Activated naive CD8-positive, alpha-beta T cell treated with anti-CD3 and anti-CD28 coated beads, Interleukin-2, amount 50 U/mL, for 24 hours (primary cell): ENCODE measurements around the gene DSPP.

ENCODE experiments used
- ATAC-seq: fragments of 150-1000 bp; cut with Tn5 transposase; one replicate; pipeline ENCODE4 v1.10.0; 2021
- DNase-seq: peaks from one replicate; pipeline ENCODE4 v3.0.0; 2021
- H3K27ac Mint-ChIP-seq: one replicate; pipeline ENCODE4 v1.8.0; 2021; ENCODE audit warnings: mild to moderate bottlenecking, mixed read lengths
- H3K27me3 Mint-ChIP-seq: one replicate; pipeline ENCODE4 v1.8.0; 2021; ENCODE audit warnings: mixed read lengths
- H3K36me3 Mint-ChIP-seq: one replicate; pipeline ENCODE4 v1.8.0; 2021; ENCODE audit warnings: low read depth, mixed read lengths
- H3K4me1 Mint-ChIP-seq: one replicate; pipeline ENCODE4 v1.8.0; 2021; ENCODE audit warnings: mixed read lengths
- H3K4me3 Mint-ChIP-seq: one replicate; pipeline ENCODE4 v1.8.0; 2021; ENCODE audit warnings: mild to moderate bottlenecking, moderate library complexity, mixed read lengths
- H3K9me3 Mint-ChIP-seq: one replicate; pipeline ENCODE4 v1.8.0; 2021; ENCODE audit warnings: mixed read lengths

Gene DSPP

GRCh38 chr4:87592124-87592523, 16.2 kb upstream of the DSPP start:
- Mint-ChIP-seq H3K4me3 (no peak overlapping the region), H3K27me3 (no peaks in the 10 kb centered on the region), H3K4me1 (no peaks in the 10 kb centered on the region), H3K36me3 (no peaks in the 10 kb centered on the region), H3K9me3 (no peaks in the 10 kb centered on the region), H3K27ac (no peak overlapping the region)
- DNase-seq (no peak), ATAC-seq (no peak)

GRCh38 chr4:87601361-87601760, 7.0 kb upstream of the DSPP start:
- DNase-seq (no peak), ATAC-seq (no peak)
- H3K36me3 Mint-ChIP-seq: no peaks in the 10 kb centered on the region
- peaks cover 17% of the 10 kb centered on the region for H3K27me3 Mint-ChIP-seq
- H3K4me1 Mint-ChIP-seq: no peaks in the 10 kb centered on the region
- H3K4me3 Mint-ChIP-seq: no peak overlapping the region
- H3K27ac Mint-ChIP-seq: no peak overlapping the region
- H3K9me3 Mint-ChIP-seq: no peaks in the 10 kb centered on the region

- no peaks in the 10 kb centered on the region for H3K4me1 Mint-ChIP-seq
- no peak for DNase-seq
- ATAC-seq: no peak
- no peak overlapping the region for H3K27ac Mint-ChIP-seq
- H3K9me3 Mint-ChIP-seq: no peaks in the 10 kb centered on the region
- H3K27me3 Mint-ChIP-seq: peaks cover 3% of the 10 kb centered on the region
- no peak overlapping the region for H3K4me3 Mint-ChIP-seq
- H3K36me3 Mint-ChIP-seq: no peaks in the 10 kb centered on the region
Observed at GRCh38 chr4:87614292-87614890, 6.1 kb downstream of the DSPP start.

GRCh38 chr4:87616268-87616667, 7.9 kb downstream of the DSPP start:
- H3K9me3 Mint-ChIP-seq: no peaks in the 10 kb centered on the region
- H3K4me3 Mint-ChIP-seq: no peak overlapping the region
- H3K27ac Mint-ChIP-seq: no peak overlapping the region
- peaks cover 3% of the 10 kb centered on the region for H3K27me3 Mint-ChIP-seq
- ATAC-seq (no peak), DNase-seq (no peak)
- H3K36me3 Mint-ChIP-seq: no peaks in the 10 kb centered on the region
- no peaks in the 10 kb centered on the region for H3K4me1 Mint-ChIP-seq

GRCh38 chr4:87620086-87620485, 11.8 kb downstream of the DSPP start:
- Mint-ChIP-seq H3K9me3 (no peaks in the 10 kb centered on the region), H3K27ac (no peak overlapping the region), H3K4me3 (no peak overlapping the region), H3K27me3 (peaks cover 3% of the 10 kb centered on the region), H3K36me3 (no peaks in the 10 kb centered on the region), H3K4me1 (no peaks in the 10 kb centered on the region)
- ATAC-seq: no peak
- no peak for DNase-seq

- H3K27ac Mint-ChIP-seq: no peak overlapping the region
- no peak for ATAC-seq
Observed at GRCh38 chr4:87620491-87620890, 12.2 kb downstream of the DSPP start.

GRCh38 chr4:87622303-87622702, 14.0 kb downstream of the DSPP start:
- H3K9me3 Mint-ChIP-seq: no peaks in the 10 kb centered on the region
- ATAC-seq (no peak), DNase-seq (no peak)
- no peak overlapping the region for H3K27ac Mint-ChIP-seq
- peaks cover 1% of the 10 kb centered on the region for H3K27me3 Mint-ChIP-seq
- H3K36me3 Mint-ChIP-seq: no peaks in the 10 kb centered on the region
- no peaks in the 10 kb centered on the region for H3K4me1 Mint-ChIP-seq
- no peak overlapping the region for H3K4me3 Mint-ChIP-seq

More at GRCh38 chr4:87620491-87620890, 12.2 kb downstream of the DSPP start:
- H3K4me1 Mint-ChIP-seq: no peaks in the 10 kb centered on the region
- peaks cover 3% of the 10 kb centered on the region for H3K27me3 Mint-ChIP-seq
- no peaks in the 10 kb centered on the region for H3K9me3 Mint-ChIP-seq
- no peaks in the 10 kb centered on the region for H3K36me3 Mint-ChIP-seq
- no peak overlapping the region for H3K4me3 Mint-ChIP-seq
- no peak for DNase-seq

GRCh38 chr4:87624698-87625097, 16.4 kb downstream of the DSPP start:
- Mint-ChIP-seq H3K4me1 (no peaks in the 10 kb centered on the region), H3K9me3 (no peaks in the 10 kb centered on the region), H3K27me3 (no peaks in the 10 kb centered on the region), H3K36me3 (no peaks in the 10 kb centered on the region), H3K27ac (no peak overlapping the region), H3K4me3 (no peak overlapping the region)
- ATAC-seq: no peak
- DNase-seq: no peak

GRCh38 chr4:87631668-87632067, 23.3 kb downstream of the DSPP start:
- Mint-ChIP-seq H3K27ac (no peak overlapping the region), H3K4me1 (no peaks in the 10 kb centered on the region), H3K36me3 (no peaks in the 10 kb centered on the region), H3K4me3 (no peak overlapping the region), H3K27me3 (no peaks in the 10 kb centered on the region), H3K9me3 (no peaks in the 10 kb centered on the region)
- no peak for ATAC-seq
- DNase-seq: no peak

GRCh38 chr4:87632469-87632868, 24.1 kb downstream of the DSPP start:
- Mint-ChIP-seq H3K9me3 (no peaks in the 10 kb centered on the region), H3K36me3 (no peaks in the 10 kb centered on the region), H3K27ac (no peak overlapping the region), H3K27me3 (peaks cover 3% of the 10 kb centered on the region), H3K4me1 (no peaks in the 10 kb centered on the region), H3K4me3 (no peak overlapping the region)
- DNase-seq (no peak), ATAC-seq (no peak)

- ATAC-seq: no peak
- Mint-ChIP-seq H3K27ac (no peak overlapping the region), H3K4me3 (no peak overlapping the region), H3K27me3 (peaks cover 5% of the 10 kb centered on the region), H3K9me3 (no peaks in the 10 kb centered on the region), H3K36me3 (no peaks in the 10 kb centered on the region), H3K4me1 (no peaks in the 10 kb centered on the region)
- DNase-seq: no peak
Observed at GRCh38 chr4:87633243-87633642, 24.9 kb downstream of the DSPP start.

- H3K27me3 Mint-ChIP-seq: no peaks in the 10 kb centered on the region
- DNase-seq (no peak), ATAC-seq (no peak)
- no peaks in the 10 kb centered on the region for H3K4me1 Mint-ChIP-seq
- H3K27ac Mint-ChIP-seq: no peak overlapping the region
- H3K36me3 Mint-ChIP-seq: no peaks in the 10 kb centered on the region
- H3K4me3 Mint-ChIP-seq: no peak overlapping the region
- H3K9me3 Mint-ChIP-seq: no peaks in the 10 kb centered on the region
Observed at GRCh38 chr4:87644286-87644685, 36.0 kb downstream of the DSPP start.

GRCh38 chr4:87649980-87650379, 41.7 kb downstream of the DSPP start, which contains the start of gene DMP1:
TSS of gene DMP1 (plus strand) at chr4:87650280. CDS start at chr4:87656493, 6,213 bp downstream.
- Mint-ChIP-seq H3K4me1 (no peaks in the 10 kb centered on the region), H3K27ac (no peak within 1 kb of the TSS), H3K9me3 (no peaks in the 10 kb centered on the region), H3K36me3 (no peaks in the 10 kb centered on the region), H3K27me3 (no peaks in the 10 kb centered on the region), H3K4me3 (no peak within 1 kb of the TSS)
- DNase-seq (no peak), ATAC-seq (no peak)

- no peaks in the 10 kb centered on the region for H3K4me1 Mint-ChIP-seq
- no peak for DNase-seq
- H3K36me3 Mint-ChIP-seq: no peaks in the 10 kb centered on the region
- ATAC-seq: no peak
- H3K9me3 Mint-ChIP-seq: no peaks in the 10 kb centered on the region
- no peak overlapping the region for H3K27ac Mint-ChIP-seq
- H3K27me3 Mint-ChIP-seq: no peaks in the 10 kb centered on the region
- no peak overlapping the region for H3K4me3 Mint-ChIP-seq
Observed at GRCh38 chr4:87650938-87651337, 42.6 kb downstream of the DSPP start.

GRCh38 chr4:87651941-87652340, 43.6 kb downstream of the DSPP start:
- DNase-seq (no peak), ATAC-seq (no peak)
- Mint-ChIP-seq H3K4me1 (no peaks in the 10 kb centered on the region), H3K9me3 (no peaks in the 10 kb centered on the region), H3K36me3 (no peaks in the 10 kb centered on the region), H3K27ac (no peak overlapping the region), H3K27me3 (no peaks in the 10 kb centered on the region), H3K4me3 (no peak overlapping the region)

GRCh38 chr4:87654487-87655044, 46.2 kb downstream of the DSPP start:
- no peak for DNase-seq
- H3K27ac Mint-ChIP-seq: no peak overlapping the region
- H3K36me3 Mint-ChIP-seq: no peaks in the 10 kb centered on the region
- no peaks in the 10 kb centered on the region for H3K4me1 Mint-ChIP-seq
- H3K4me3 Mint-ChIP-seq: no peak overlapping the region
- no peaks in the 10 kb centered on the region for H3K9me3 Mint-ChIP-seq
- no peaks in the 10 kb centered on the region for H3K27me3 Mint-ChIP-seq
- ATAC-seq: no peak
